SK-N-SH treated with all-trans-retinoic acid at 6 μM for 48 hours (cell line): ENCODE measurements around the gene ATP5F1A.

Experiments used
- ATAC-seq: fragments of 200-7000 bp; cut with Tn5 transposase; 3 replicates; pipeline ENCODE4 v1.9.1; 2020; ENCODE audit warnings: mild to moderate bottlenecking, moderate library complexity
- ARNTL ChIP-seq: fragments of 450-650 bp; formaldehyde crosslinking; IDR thresholded peaks from 2 replicates; pipeline ENCODE4 v1.5.0; 2020; ENCODE audit warnings: low read depth, mild to moderate bottlenecking, moderate library complexity, borderline replicate concordance
- BACH2 ChIP-seq: fragments of 250-450 bp; sonication (Bioruptor Pico); IDR thresholded peaks from 2 replicates; pipeline ENCODE4 v1.9.0; 2021; ENCODE audit warnings: mild to moderate bottlenecking, borderline replicate concordance
- CSDC2 ChIP-seq: fragments of 250-450 bp; sonication (Bioruptor Pico); IDR thresholded peaks from 2 replicates; pipeline ENCODE4 v1.5.0; 2020; ENCODE audit warnings: mild to moderate bottlenecking, moderate library complexity
- ESRRG ChIP-seq: fragments of 250-450 bp; sonication (Bioruptor Pico); IDR thresholded peaks from 2 replicates; pipeline ENCODE4 v1.6.1; 2021; ENCODE audit warnings: mild to moderate bottlenecking
- GLIS3 ChIP-seq: fragments of 250-450 bp; sonication (Bioruptor Pico); IDR thresholded peaks from 2 replicates; pipeline ENCODE4 v1.5.0; 2020; ENCODE audit warnings: mild to moderate bottlenecking, moderate library complexity
- ISL1 ChIP-seq: fragments of 250-450 bp; sonication (Bioruptor Pico); IDR thresholded peaks from 2 replicates; pipeline ENCODE4 v2.1.2; 2022; ENCODE audit warnings: mild to moderate bottlenecking, moderate library complexity
- OSR1 ChIP-seq: fragments of 250-450 bp; sonication (Bioruptor Pico); IDR thresholded peaks from 2 replicates; pipeline ENCODE4 v1.8.0; 2022; ENCODE audit warnings: moderate library complexity, mild to moderate bottlenecking, inconsistent platforms
- PATZ1 ChIP-seq: fragments of 250-450 bp; sonication (Bioruptor Pico); IDR thresholded peaks from 2 replicates; pipeline ENCODE4 v1.8.0; 2020; ENCODE audit warnings: mild to moderate bottlenecking, moderate library complexity, borderline replicate concordance
- POU6F1 ChIP-seq: fragments of 250-450 bp; sonication (Bioruptor Pico); IDR thresholded peaks from 2 replicates; pipeline ENCODE4 v1.8.0; 2021; ENCODE audit warnings: low read depth, mild to moderate bottlenecking, moderate library complexity, borderline replicate concordance
- PPARA ChIP-seq: fragments of 250-450 bp; sonication (Bioruptor Pico); IDR thresholded peaks from 2 replicates; pipeline ENCODE4 v1.5.0; 2020; ENCODE audit warnings: mild to moderate bottlenecking, borderline replicate concordance
- RARB ChIP-seq: fragments of 250-450 bp; sonication (Bioruptor Pico); IDR thresholded peaks from 2 replicates; pipeline ENCODE4 v1.8.0; 2021; ENCODE audit warnings: mild to moderate bottlenecking, moderate library complexity
- SNAI2 ChIP-seq: fragments of 250-450 bp; sonication (Bioruptor Pico); IDR thresholded peaks from 2 replicates; pipeline ENCODE4 v1.5.0; 2020; ENCODE audit warnings: mild to moderate bottlenecking, moderate library complexity
- TCF4 ChIP-seq: fragments of 250-450 bp; sonication (Bioruptor Pico); IDR thresholded peaks from 2 replicates; pipeline ENCODE4 v1.8.0; 2021; ENCODE audit warnings: mild to moderate bottlenecking, moderate library complexity, borderline replicate concordance
- TOX ChIP-seq: fragments of 250-450 bp; sonication (Bioruptor Pico); IDR thresholded peaks from 2 replicates; pipeline ENCODE4 v1.8.0; 2021; ENCODE audit warnings: mild to moderate bottlenecking, moderate library complexity, borderline replicate concordance
- TSHZ2 ChIP-seq: fragments of 250-450 bp; sonication (Bioruptor Pico); IDR thresholded peaks from 2 replicates; pipeline ENCODE4 v1.5.0; 2020; ENCODE audit warnings: mild to moderate bottlenecking, moderate library complexity
- ZC3H10 ChIP-seq: fragments of 250-450 bp; sonication (Bioruptor Pico); IDR thresholded peaks from 2 replicates; pipeline ENCODE4 v1.5.1; 2021; ENCODE audit warnings: mild to moderate bottlenecking, moderate library complexity
- ZFP3 ChIP-seq: fragments of 250-450 bp; sonication (Bioruptor Pico); IDR thresholded peaks from 2 replicates; pipeline ENCODE4 v1.5.0; 2020; ENCODE audit warnings: mild to moderate bottlenecking, moderate library complexity
- ZFP30 ChIP-seq: fragments of 450-650 bp; formaldehyde crosslinking; IDR thresholded peaks from 2 replicates; pipeline ENCODE4 v1.5.0; 2022; ENCODE audit warnings: mild to moderate bottlenecking, moderate library complexity
- ZNF565 ChIP-seq: fragments of 450-650 bp; formaldehyde crosslinking; conservative IDR thresholded peaks from 2 replicates; pipeline ENCODE4 v1.5.0; 2020; ENCODE audit warnings: low read depth, mild to moderate bottlenecking, moderate library complexity
- ZNF70 ChIP-seq: fragments of 450-650 bp; formaldehyde crosslinking; IDR thresholded peaks from 2 replicates; pipeline ENCODE4 v1.5.0; 2020; ENCODE audit warnings: mild to moderate bottlenecking, moderate library complexity
- ZNF8 ChIP-seq: fragments of 450-650 bp; formaldehyde crosslinking; IDR thresholded peaks from 2 replicates; pipeline ENCODE4 v1.5.0; 2020; ENCODE audit warnings: mild to moderate bottlenecking, moderate library complexity

Gene ATP5F1A

GRCh38 chr18:46067438-46068007 is 30.6 kb downstream of the ATP5F1A start:
- no peak for TF ChIP-seq ZNF8
- TF ChIP-seq PATZ1 (CRISPR knock-in tag), result no peak
- TF ChIP-seq ZC3H10 (CRISPR knock-in tag), result no peak
- TF ChIP-seq ESRRG (CRISPR knock-in tag), result no peak
- no peak for TF ChIP-seq ZNF70
- TF ChIP-seq ZNF565 (CRISPR knock-in tag), result no peak
- TF ChIP-seq RARB (CRISPR knock-in tag), result no peak
- no peak for TF ChIP-seq ARNTL (CRISPR knock-in tag)
- TF ChIP-seq ISL1 (CRISPR knock-in tag), result no peak
- no peak for TF ChIP-seq GLIS3
- TF ChIP-seq PPARA (CRISPR knock-in tag), result no peak
- TF ChIP-seq POU6F1 (CRISPR knock-in tag), result no peak
- TF ChIP-seq CSDC2 (CRISPR knock-in tag), result no peak
- TF ChIP-seq TCF4 (CRISPR knock-in tag), result no peak
- TF ChIP-seq ZFP3 (CRISPR knock-in tag), result no peak
- TF ChIP-seq TSHZ2 (CRISPR knock-in tag), result no peak
- no peak for TF ChIP-seq SNAI2
- TF ChIP-seq ZFP30, result no peak
- no peak for ATAC-seq

- no peak for ATAC-seq
- TF ChIP-seq RARB (CRISPR knock-in tag) (no peak), ZNF565 (CRISPR knock-in tag) (no peak), PATZ1 (CRISPR knock-in tag) (no peak), PPARA (CRISPR knock-in tag) (no peak)
These were observed 35.3 kb downstream of the ATP5F1A start for GRCh38 chr18:46062781-46063180.

GRCh38 chr18:46061796-46062195 is 36.3 kb downstream of the ATP5F1A start:
- no peak for ATAC-seq
- TF ChIP-seq BACH2 (CRISPR knock-in tag) (no peak), ZNF8 (no peak), GLIS3 (no peak), ZNF565 (CRISPR knock-in tag) (no peak), CSDC2 (CRISPR knock-in tag) (no peak), TCF4 (CRISPR knock-in tag) (no peak), TSHZ2 (CRISPR knock-in tag) (no peak), PATZ1 (CRISPR knock-in tag) (no peak), TOX (CRISPR knock-in tag) (no peak), RARB (CRISPR knock-in tag) (no peak), ZFP30 (no peak), ISL1 (CRISPR knock-in tag) (no peak), POU6F1 (CRISPR knock-in tag) (no peak), ARNTL (CRISPR knock-in tag) (no peak), SNAI2 (no peak), OSR1 (CRISPR knock-in tag) (no peak), PPARA (CRISPR knock-in tag) (no peak)
